Activated CD4-positive, alpha-beta T cell treated with anti-CD3 and anti-CD28 coated beads, Interleukin-2, Interleukin-6, amounts not matched to agents 100 ng/mL and 50 ng/mL, durations not matched to agents 16 hours and 8 hours (primary cell): ENCODE data around the gene TSEN2.
"Not testable (repeated sequence)": the region's sequence is repeated elsewhere in the genome, so short reads cannot be mapped to it uniquely, and the experiment has no call there.

ENCODE experiments used
- DNase-seq: peaks from one replicate; pipeline ENCODE4 v3.0.0-alpha.2; 2020

The TSEN2 gene

GRCh38 chr3:12452361-12453330 is 31.6 kb upstream of the TSEN2 start:
- no peak for DNase-seq

- peak; percentile 19 for DNase-seq
Measured at GRCh38 chr3:12454076-12454815, 30.0 kb upstream of the TSEN2 start.

GRCh38 chr3:12454816-12455121 is 29.5 kb upstream of the TSEN2 start:
- peak; percentile 15 for DNase-seq

- no peak for DNase-seq
Measured at GRCh38 chr3:12455740-12456139, 28.5 kb upstream of the TSEN2 start.

- no peak for DNase-seq
Measured at GRCh38 chr3:12456441-12456840, 27.8 kb upstream of the TSEN2 start.

GRCh38 chr3:12457380-12457779 is 26.9 kb upstream of the TSEN2 start:
- DNase-seq: not testable (repeated sequence)

GRCh38 chr3:12458901-12459300 is 25.4 kb upstream of the TSEN2 start:
- DNase-seq: no peak

GRCh38 chr3:12460127-12460526 is 24.2 kb upstream of the TSEN2 start:
- no peak for DNase-seq

GRCh38 chr3:12461097-12461649 is 23.1 kb upstream of the TSEN2 start:
- peak; percentile 23 for DNase-seq

- DNase-seq: peak; percentile 36
Measured at GRCh38 chr3:12462159-12462947, 21.9 kb upstream of the TSEN2 start.

GRCh38 chr3:12463686-12464085 is 20.6 kb upstream of the TSEN2 start:
- DNase-seq: no peak

- DNase-seq: no peak
Measured at GRCh38 chr3:12464181-12464580, 20.1 kb upstream of the TSEN2 start.

GRCh38 chr3:12465151-12465835 is 19.0 kb upstream of the TSEN2 start:
- no peak for DNase-seq

GRCh38 chr3:12465836-12466225 is 18.4 kb upstream of the TSEN2 start:
- no peak for DNase-seq

- no peak for DNase-seq
Measured at GRCh38 chr3:12467746-12468145, 16.5 kb upstream of the TSEN2 start.

- no peak for DNase-seq
Measured at GRCh38 chr3:12468276-12468675, 16.0 kb upstream of the TSEN2 start.

- no peak for DNase-seq
Measured at GRCh38 chr3:12468757-12469156, 15.5 kb upstream of the TSEN2 start.

- not testable (repeated sequence) for DNase-seq
Measured at GRCh38 chr3:12469222-12469621, 15.1 kb upstream of the TSEN2 start.

- no peak for DNase-seq
Measured at GRCh38 chr3:12470111-12470510, 14.2 kb upstream of the TSEN2 start.

GRCh38 chr3:12470680-12471079 is 13.6 kb upstream of the TSEN2 start:
- DNase-seq: no peak

- DNase-seq: peak; percentile 95
Measured at GRCh38 chr3:12471241-12471640, 13.0 kb upstream of the TSEN2 start.

- DNase-seq: no peak
Measured at GRCh38 chr3:12472000-12472610, 12.2 kb upstream of the TSEN2 start.
